Hematopoietic multipotent progenitor cell treated with erythropoietin and hydrocortisone succinate and interleukin-3 and kit ligand, for 4 days (in vitro differentiated cells): ENCODE data around the gene FAM83F.

Source experiments
- DNase-seq: peaks from one replicate; pipeline ENCODE4 v3.0.0-alpha.2; 2015

FAM83F gene

GRCh38 chr22:39994566-39995392, at the start of gene FAM83F:
Gene FAM83F, plus strand, starts transcription at chr22:39994954. Its CDS starts 89 bp downstream, at chr22:39995043.
- DNase-seq, result peak; percentile 70

GRCh38 chr22:39946126-39946502, 48.6 kb upstream of the FAM83F start:
- DNase-seq, result no peak

- peak; percentile 93 for DNase-seq
Measured at GRCh38 chr22:39946503-39947219, 48.1 kb upstream of the FAM83F start.

- no peak for DNase-seq
Measured at GRCh38 chr22:39947220-39948216, 47.2 kb upstream of the FAM83F start.

- DNase-seq, result no peak
Measured at GRCh38 chr22:39949964-39950737, 44.6 kb upstream of the FAM83F start.

GRCh38 chr22:39951603-39952293, 43.0 kb upstream of the FAM83F start:
- peak; percentile 76 for DNase-seq

- no peak for DNase-seq
Measured at GRCh38 chr22:39952347-39952746, 42.4 kb upstream of the FAM83F start.

- DNase-seq, result no peak
Measured at GRCh38 chr22:39953101-39953500, 41.7 kb upstream of the FAM83F start.

GRCh38 chr22:39954584-39955055, 40.1 kb upstream of the FAM83F start:
- no peak for DNase-seq

- DNase-seq, result no peak
Measured at GRCh38 chr22:39955675-39956074, 39.1 kb upstream of the FAM83F start.

- peak; percentile 95 for DNase-seq
Measured at GRCh38 chr22:39956932-39957664, 37.7 kb upstream of the FAM83F start.

- DNase-seq, result no peak
Measured at GRCh38 chr22:39958009-39958711, 36.6 kb upstream of the FAM83F start.

- DNase-seq, result peak; percentile 53
Measured at GRCh38 chr22:39958949-39959639, 35.7 kb upstream of the FAM83F start.

GRCh38 chr22:39959640-39960447, 34.9 kb upstream of the FAM83F start, which contains the start of gene TMA7B:
Gene TMA7B, plus strand, starts transcription at chr22:39960397. Its CDS starts 3,978 bp downstream, at chr22:39964375.
- DNase-seq, result peak; percentile 78

GRCh38 chr22:39960791-39961746, 33.7 kb upstream of the FAM83F start:
- DNase-seq, result peak; percentile 96

GRCh38 chr22:39962071-39962470, 32.7 kb upstream of the FAM83F start:
- no peak for DNase-seq

GRCh38 chr22:39965748-39966147, 29.0 kb upstream of the FAM83F start:
- no peak for DNase-seq
